A673 (cell line): ENCODE results near the gene CEACAM18.

Experiments used
- CTCF ChIP-seq: fragments of 300-800, 200-600 bp; sonication (generic); conservative IDR thresholded peaks from 2 replicates; pipeline ENCODE4 v1.5.1; 2017; ENCODE audit warnings: low read depth, mild to moderate bottlenecking, antibody characterized with exemption, low read length, moderate library complexity, mixed read lengths
- EZH2 ChIP-seq: fragments of 200-600 bp; sonication (generic); IDR thresholded peaks from 2 replicates; pipeline ENCODE4 v1.6.1; 2017; ENCODE audit warnings: borderline replicate concordance, low read depth, mild to moderate bottlenecking, mixed read lengths, antibody characterized with exemption, low read length; ENCODE audit not compliant: poor library complexity, severe bottlenecking

- TF ChIP-seq CTCF (no peak), EZH2 (no peak)
Measured at GRCh38 chr19:51491586-51491985, 13.2 kb downstream of the CEACAM18 start.
